H1 (cell line): Measurements from ENCODE around the gene DENND2C.

ENCODE experiments used
- GABPA ChIP-seq: IDR thresholded peaks from 2 replicates; pipeline ENCODE4 v1.6.1; 2011; ENCODE audit warnings: mild to moderate bottlenecking, low read length, moderate library complexity, borderline replicate concordance; ENCODE audit not compliant: insufficient read depth
- MAFK ChIP-seq: IDR thresholded peaks from 2 replicates; pipeline ENCODE4 v1.6.1; 2012; ENCODE audit warnings: low read depth, mild to moderate bottlenecking, improper control_type of control experiment, low read length
- RNF2 ChIP-seq: fragments of 200-900, 300-1000 bp; sonication (generic); IDR thresholded peaks from 2 replicates; pipeline ENCODE4 v1.7.1; 2016; ENCODE audit warnings: borderline replicate concordance, low read depth, mild to moderate bottlenecking, antibody characterized with exemption, low read length; ENCODE audit not compliant: poor library complexity, severe bottlenecking; ENCODE audit errors: missing control alignments
- TF ChIP-seq, protein P1 (sequence below), 3 experiments: IDR thresholded peaks; 1 replicate in 2 of 3; 2 replicates in 1 of 3; pipeline versions ENCODE4 v1.5.1 to v1.6.1; 2011; ENCODE audit warnings: low read length in 3 of 3, mild to moderate bottlenecking in 3 of 3, inconsistent platforms in 2 of 3, low read depth in 1 of 3, moderate library complexity in 1 of 3; ENCODE audit not compliant: insufficient read depth in 1 of 3; ENCODE audit errors: control extremely low read depth in 1 of 3

GRCh38 chr1:114696810-114697209 is 27.0 kb upstream of the DENND2C start:
- no peak for TF ChIP-seq RNF2
- TF ChIP-seq, protein P1, sequence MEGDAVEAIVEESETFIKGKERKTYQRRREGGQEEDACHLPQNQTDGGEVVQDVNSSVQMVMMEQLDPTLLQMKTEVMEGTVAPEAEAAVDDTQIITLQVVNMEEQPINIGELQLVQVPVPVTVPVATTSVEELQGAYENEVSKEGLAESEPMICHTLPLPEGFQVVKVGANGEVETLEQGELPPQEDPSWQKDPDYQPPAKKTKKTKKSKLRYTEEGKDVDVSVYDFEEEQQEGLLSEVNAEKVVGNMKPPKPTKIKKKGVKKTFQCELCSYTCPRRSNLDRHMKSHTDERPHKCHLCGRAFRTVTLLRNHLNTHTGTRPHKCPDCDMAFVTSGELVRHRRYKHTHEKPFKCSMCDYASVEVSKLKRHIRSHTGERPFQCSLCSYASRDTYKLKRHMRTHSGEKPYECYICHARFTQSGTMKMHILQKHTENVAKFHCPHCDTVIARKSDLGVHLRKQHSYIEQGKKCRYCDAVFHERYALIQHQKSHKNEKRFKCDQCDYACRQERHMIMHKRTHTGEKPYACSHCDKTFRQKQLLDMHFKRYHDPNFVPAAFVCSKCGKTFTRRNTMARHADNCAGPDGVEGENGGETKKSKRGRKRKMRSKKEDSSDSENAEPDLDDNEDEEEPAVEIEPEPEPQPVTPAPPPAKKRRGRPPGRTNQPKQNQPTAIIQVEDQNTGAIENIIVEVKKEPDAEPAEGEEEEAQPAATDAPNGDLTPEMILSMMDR (IDR thresholded peaks at IDR 0.05; ENCODE audit: control extremely low read depth in 1 of 3, insufficient read depth in 1 of 3, low read depth in 1 of 3, low read length in 3 of 3) = no peak
- no peak for TF ChIP-seq GABPA
- TF ChIP-seq MAFK = no peak
